Activated CD4-positive, alpha-beta T cell treated with anti-CD3 and anti-CD28 coated beads, Interleukin-2, amount 50 U/mL, for 1 hour (primary cell): ENCODE results near the gene RAB7A.
"Not testable (repeated sequence)": the region's sequence is repeated elsewhere in the genome, so short reads cannot be mapped to it uniquely, and the experiment has no call there.

Experiments
- DNase-seq: peaks from one replicate; pipeline ENCODE4 v3.0.0-alpha.2; 2020

The RAB7A gene

GRCh38 chr3:128760881-128761280 lies 34.9 kb downstream of the RAB7A start:
- DNase-seq, result no peak

GRCh38 chr3:128761392-128761791 lies 35.4 kb downstream of the RAB7A start:
- DNase-seq, result no peak

GRCh38 chr3:128763967-128764366 lies 38.0 kb downstream of the RAB7A start:
- DNase-seq, result no peak

GRCh38 chr3:128764863-128765262 lies 38.9 kb downstream of the RAB7A start:
- no peak for DNase-seq

- no peak for DNase-seq
Measured at GRCh38 chr3:128767094-128767750, 41.2 kb downstream of the RAB7A start.

- no peak for DNase-seq
Measured at GRCh38 chr3:128768471-128768870, 42.5 kb downstream of the RAB7A start.

GRCh38 chr3:128770387-128770786 lies 44.4 kb downstream of the RAB7A start:
- DNase-seq, result no peak

- DNase-seq, result not testable (repeated sequence)
Measured at GRCh38 chr3:128773189-128773588, 47.2 kb downstream of the RAB7A start.

GRCh38 chr3:128773592-128773991 lies 47.6 kb downstream of the RAB7A start:
- DNase-seq, result not testable (repeated sequence)

GRCh38 chr3:128775241-128775640 lies 49.3 kb downstream of the RAB7A start:
- DNase-seq, result no peak

- DNase-seq, result no peak
Measured at GRCh38 chr3:128775906-128776542, 50.0 kb downstream of the RAB7A start.

GRCh38 chr3:128780101-128780837 lies 54.3 kb downstream of the RAB7A start:
- DNase-seq, result no peak

GRCh38 chr3:128781164-128781563 lies 55.2 kb downstream of the RAB7A start:
- no peak for DNase-seq

- no peak for DNase-seq
Measured at GRCh38 chr3:128782282-128783146, 56.5 kb downstream of the RAB7A start.

- DNase-seq, result no peak
Measured at GRCh38 chr3:128783774-128784173, 57.8 kb downstream of the RAB7A start.

GRCh38 chr3:128784232-128784631 lies 58.2 kb downstream of the RAB7A start:
- DNase-seq, result peak; percentile 51

GRCh38 chr3:128784843-128785242 lies 58.9 kb downstream of the RAB7A start:
- DNase-seq, result no peak

- DNase-seq, result no peak
Measured at GRCh38 chr3:128786434-128787020, 60.5 kb downstream of the RAB7A start.

- no peak for DNase-seq
Measured at GRCh38 chr3:128787256-128788253, 61.6 kb downstream of the RAB7A start.

- no peak for DNase-seq
Measured at GRCh38 chr3:128788268-128788869, 62.4 kb downstream of the RAB7A start.
